Activated CD4-positive, alpha-beta T cell treated with anti-CD3 and anti-CD28 coated beads, Interleukin-2, amount 50 U/mL, for 4 hours (primary cell): ENCODE data around the gene CARHSP1.

Source experiments
- DNase-seq, 2 experiments: peaks; one replicate each; pipeline ENCODE4 v3.0.0-alpha.2; 2020

CARHSP1 gene

DNA sequence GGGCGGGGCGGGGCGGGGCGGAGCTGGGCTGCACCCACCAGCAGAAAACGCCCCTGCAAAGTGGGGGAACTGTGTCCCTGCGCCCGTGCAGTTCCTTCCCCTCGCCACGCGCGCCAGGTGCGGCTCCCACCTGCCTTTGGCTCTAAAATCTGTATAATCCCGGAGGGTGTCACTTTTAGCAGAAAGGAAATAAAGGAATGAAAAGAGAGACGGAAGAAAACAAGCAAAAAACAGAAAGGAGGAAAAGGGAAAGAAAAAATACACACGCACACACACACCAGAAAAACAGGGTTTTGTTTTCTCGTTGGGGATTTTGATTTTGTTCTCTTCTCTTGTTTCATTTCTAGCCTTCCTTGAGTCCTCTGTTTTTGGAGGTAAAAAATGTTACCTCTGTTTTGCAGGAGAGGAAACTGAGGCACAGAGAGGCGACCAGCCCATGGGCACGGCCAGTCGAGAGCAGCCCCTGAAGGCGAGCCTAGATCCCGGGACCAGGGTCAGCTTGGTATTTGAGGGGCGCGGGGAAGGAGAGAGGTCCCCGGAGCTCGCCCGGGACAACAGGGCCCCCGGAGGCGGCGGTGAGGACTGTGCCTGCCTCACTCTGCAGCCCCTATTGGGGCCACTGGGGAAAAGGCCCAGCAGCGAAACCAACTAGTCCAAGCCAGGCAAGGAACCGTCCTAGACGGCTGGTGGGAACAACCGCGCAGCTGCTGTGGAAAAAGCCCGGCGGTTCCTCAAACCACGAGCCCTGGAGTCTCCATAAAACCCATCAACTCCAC lies 594 bp upstream of the CARHSP1 start:
- no peak for DNase-seq

DNA sequence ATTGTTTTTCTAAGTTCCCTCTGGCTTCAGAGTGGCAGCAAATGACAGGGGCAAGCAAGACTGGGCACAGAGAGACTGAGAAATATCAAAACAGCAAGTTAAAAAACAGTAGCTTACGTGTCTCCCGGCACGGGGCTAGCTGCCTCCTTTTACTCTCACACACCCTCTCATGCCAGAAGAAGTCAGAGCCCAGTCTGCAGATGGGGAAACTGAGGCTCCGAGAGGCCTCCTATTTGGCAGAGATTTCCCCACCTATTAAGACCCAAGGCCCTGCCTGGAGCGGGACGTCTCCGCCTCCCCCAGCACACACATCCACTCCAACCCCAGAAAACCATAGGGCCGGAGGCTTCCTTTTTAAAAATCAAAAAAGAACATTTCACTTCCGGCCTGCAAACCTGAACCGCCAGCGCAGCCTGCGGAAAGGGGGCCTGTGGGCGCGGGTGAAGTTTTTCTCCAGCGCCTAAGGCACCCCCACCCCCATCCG lies 832 bp downstream of the CARHSP1 start:
- DNase-seq: no peak

DNA sequence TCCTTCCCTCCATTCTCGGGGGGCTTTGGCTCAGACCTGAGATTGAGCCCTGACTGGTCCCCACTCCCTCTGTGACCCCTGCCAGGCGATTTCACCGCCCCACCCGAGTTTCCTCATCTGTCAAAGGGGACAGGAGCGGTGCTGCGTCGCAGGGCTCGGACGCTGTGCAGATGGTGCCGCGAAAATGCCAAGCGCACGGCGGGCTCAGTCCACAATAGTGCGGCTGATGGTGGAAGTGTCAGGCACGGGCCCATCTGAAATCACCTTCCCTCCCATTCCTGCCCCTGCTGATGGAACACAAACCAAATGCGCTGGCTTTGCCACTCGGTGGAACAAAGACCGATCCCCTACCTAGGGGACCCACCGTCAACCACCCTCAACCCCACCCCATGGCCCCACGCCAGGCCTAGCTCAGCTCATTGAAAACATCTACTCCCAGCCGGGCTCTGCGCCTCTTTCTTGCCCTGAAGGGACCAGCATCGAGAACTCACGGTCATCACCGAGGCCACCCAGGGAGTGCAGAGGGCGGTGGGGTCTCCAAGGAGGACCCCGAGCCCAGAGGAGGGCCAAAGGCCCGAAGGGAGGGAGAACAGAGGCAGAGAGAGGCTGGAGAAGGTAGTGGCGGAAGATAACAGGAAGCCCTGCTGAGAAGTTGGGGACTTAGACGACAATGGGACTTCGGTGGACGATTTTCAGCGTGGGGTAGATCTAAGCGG lies 1.4 kb downstream of the CARHSP1 start:
- no peak for DNase-seq

DNA sequence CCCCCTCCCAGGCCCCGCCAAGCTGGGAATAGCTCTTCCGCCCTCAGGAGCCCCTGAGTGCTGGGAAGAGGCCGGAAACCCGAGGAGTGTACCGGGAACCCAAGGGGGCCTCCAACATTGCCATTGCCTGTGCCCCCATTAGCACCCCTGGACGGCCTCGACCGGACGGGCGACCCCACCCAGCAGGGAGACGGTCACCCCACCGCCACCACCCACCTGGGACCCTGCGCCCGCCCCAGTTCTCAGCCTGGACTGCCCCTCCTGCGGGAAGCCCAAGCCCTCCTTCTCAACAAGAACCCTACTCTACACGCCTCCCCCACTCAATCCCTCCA lies 2.0 kb downstream of the CARHSP1 start:
- DNase-seq: no peak

DNA sequence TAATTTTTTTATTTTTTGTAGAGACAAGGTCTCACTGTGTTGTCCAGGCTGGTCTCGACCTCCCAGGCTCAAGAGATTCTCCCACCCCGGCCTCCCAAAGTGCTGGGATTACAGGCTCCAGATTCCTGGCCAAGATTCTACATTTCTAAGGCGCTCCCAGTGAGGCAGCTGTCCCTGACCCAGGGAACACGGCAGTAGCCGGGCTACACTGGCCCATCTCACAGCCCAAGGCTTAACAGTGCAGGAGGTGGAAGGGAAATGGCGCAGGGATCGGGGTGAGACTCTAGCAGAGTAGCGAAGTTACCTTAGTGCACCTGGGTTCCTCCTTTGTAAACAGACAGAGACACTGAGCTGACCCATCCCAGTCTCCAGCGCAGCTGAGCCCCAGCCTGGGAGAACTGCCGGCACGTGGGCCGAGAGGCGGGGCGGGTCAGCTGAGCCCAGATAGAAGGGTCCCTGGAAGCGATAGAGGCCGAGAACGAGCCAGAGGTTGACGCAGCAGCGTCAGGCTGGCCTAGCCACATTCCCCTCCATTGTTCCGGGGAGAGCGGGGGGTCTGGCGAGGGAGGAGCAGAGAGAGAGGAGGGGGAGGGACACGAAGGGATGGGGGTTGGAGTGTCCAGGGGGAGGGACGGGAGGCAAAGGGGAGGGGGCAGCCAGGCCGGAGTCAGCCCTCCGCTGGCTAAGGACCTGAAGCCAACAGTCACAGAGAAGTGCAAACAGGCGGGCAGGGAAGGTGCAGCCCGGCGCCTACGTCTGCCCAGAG lies 2.5 kb downstream of the CARHSP1 start:
- no peak for DNase-seq

DNA sequence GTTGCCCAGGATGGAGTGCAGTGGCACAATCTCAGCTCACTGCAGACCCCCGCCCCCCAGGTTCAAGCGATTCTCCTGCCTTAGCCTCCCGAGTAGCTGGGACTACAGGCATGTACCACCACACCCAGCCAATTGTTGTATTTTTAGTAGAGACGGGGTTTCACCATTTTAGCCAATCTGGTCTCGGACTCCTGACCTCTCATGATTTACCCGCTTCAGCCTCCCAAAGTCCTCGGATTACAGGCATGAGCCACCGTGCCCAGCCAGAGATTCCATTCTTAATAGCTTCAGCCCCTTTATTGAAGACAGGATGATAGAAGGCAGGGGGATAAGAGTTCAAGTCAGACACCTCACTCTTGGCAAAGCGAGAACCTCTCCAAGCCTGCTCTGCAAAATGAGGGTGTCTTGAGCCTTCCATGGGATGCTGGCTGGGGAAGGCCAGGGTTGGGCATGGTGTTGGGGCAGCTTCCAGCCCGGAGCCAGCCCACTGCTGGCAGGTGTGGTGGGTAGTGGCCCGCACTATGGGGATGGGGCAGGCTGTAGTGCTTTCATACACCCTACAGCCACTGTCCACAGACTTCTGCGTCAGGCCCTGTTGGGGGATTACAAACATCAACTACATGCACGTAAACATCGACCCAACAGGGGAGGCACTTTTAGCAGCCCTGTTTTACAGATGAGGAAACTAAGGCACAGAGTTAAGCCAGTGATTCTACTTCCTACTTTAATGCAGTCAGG lies 3.5 kb downstream of the CARHSP1 start:
- no peak for DNase-seq

DNA sequence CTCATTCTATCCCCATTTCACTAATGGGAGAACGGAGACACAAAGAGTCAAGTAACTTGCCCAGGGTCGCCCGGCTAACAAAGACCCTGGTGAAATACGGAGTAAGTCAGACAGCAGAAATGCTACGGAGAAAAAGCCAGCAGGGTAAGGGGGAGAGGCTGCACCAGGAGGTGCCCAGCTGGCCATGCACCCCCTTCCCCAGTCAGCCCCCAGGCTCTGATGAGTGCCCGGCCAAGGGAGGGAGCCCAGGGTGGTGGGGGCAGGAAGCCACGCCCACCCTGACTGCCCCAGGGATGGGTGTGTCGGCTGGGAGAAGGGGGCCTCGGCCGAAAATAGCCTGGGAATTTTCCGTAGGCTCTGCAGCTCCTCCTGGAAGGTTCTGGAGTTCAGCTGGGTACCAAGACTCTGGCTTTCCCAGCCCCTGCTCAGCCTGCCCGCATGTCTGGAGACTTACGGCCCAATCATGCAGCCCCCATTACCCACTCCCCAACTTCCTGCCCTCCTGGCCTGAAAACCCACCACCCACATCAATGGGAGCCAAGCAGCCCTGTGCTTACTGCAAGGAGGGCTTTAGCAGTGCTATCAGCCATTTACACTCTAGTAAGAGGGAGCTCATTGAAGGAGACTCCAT lies 4.2 kb downstream of the CARHSP1 start:
- no peak for DNase-seq

DNA sequence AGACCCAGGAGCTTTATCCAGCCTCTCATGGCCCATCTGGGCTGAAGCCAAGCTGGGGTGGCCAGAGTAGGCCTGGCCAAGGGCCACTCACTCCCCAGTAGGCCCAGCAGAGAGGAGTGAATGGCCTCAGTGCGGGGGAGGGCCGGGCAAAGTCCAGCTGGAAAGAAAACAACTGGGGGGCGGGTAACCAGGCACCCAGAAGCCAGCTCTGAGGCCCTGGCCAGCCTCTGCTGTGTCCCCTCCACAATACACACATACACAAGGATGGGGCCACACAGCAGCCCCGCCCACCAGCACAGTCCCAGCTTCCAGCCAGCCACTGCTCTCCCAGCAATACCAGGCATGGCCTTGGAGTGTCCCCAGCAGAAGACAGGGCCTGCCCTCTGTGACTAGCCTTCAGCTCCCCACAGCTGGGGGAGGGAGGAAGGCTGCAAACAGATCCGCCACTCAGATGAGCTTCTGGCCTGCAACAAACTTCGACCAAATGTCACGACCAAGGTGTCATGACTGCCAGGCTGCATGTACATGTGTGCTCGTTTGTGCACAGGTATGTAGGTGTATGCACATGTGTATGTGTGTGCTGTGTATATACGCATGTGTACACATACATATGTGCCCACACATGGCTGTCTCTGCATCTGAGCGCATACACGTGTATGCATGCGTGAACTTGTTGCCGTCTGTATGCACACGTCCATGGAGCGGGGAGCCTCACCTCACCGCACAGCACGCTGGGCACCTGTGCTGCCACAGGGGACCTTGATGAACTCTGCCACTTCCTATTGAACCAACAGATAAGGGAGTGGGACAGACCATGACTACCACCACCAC lies 5.0 kb downstream of the CARHSP1 start:
- DNase-seq: no peak

DNA sequence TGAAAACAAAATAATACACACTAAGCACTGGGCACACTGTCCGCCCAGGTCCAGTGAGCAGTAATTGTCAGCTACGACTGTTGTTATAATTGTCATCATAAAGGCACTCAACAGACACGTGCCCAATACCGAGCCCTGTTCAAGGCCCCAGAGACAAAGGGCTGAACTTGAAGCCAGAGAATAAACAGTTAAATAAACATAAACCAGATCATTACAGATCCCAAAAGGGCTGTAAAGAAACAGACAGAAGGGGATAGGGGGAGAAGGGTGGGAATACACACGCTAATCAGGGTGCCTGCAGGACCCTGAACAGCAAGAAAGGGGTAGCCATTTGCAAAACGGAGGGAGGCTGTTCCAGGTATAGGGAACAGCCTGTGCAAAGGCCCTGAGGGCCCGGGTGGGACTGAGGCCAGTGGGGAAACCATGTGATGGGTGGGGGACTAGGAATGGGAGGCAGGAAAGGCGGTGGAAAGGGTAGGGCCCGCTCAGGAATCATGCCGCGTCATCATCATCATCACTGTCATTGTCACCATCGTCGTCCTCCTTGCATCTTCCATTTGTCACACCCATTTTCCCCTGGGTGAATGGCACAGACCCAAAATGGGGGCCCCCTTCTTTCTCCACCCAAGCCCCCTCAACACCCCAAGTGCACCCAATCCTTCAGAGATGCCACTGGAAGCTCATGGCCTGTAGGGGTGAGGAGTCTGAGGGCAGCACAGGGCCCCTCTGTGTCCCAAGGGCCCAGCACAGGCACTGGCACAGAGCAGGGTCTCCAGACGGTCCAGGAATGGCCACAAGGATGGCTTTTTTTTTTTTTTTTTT lies 6.3 kb downstream of the CARHSP1 start:
- DNase-seq: no peak

DNA sequence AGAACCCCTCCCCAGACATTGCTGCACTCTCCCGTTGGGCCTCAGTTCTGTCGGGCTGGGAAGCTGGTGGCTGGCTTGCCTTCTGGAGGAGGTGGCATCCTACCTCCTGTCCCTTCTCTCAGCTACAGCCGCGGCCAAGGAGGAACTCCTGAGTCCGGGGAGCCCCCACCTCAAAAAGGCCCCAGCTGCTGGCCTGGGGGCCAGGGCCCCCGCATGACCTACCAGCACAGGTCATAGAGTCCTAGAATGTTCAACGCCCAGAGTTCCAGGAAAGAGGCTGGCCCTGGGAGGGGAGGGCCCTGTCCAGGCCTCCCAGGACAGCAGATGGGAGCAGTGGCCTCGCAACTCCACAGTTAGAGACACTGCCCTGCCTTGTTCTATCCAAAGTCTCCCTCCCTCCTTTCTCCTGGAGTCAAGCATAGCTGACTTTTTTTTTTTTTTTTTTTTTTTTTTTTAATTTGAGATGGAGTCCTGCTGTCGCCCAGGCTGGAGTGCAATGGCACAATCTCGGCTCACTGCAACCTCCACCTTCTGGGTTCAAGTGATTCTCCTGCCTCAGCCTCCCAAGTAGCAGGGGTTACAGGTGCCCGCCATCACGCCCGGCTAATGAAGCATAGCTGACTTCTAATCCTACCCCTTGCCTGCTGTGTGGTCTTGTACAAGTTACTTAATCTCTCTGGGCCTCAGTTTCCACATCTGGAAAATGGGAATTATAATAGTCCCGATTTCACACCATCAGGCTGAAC lies 7.1 kb downstream of the CARHSP1 start:
- no peak for DNase-seq

DNA sequence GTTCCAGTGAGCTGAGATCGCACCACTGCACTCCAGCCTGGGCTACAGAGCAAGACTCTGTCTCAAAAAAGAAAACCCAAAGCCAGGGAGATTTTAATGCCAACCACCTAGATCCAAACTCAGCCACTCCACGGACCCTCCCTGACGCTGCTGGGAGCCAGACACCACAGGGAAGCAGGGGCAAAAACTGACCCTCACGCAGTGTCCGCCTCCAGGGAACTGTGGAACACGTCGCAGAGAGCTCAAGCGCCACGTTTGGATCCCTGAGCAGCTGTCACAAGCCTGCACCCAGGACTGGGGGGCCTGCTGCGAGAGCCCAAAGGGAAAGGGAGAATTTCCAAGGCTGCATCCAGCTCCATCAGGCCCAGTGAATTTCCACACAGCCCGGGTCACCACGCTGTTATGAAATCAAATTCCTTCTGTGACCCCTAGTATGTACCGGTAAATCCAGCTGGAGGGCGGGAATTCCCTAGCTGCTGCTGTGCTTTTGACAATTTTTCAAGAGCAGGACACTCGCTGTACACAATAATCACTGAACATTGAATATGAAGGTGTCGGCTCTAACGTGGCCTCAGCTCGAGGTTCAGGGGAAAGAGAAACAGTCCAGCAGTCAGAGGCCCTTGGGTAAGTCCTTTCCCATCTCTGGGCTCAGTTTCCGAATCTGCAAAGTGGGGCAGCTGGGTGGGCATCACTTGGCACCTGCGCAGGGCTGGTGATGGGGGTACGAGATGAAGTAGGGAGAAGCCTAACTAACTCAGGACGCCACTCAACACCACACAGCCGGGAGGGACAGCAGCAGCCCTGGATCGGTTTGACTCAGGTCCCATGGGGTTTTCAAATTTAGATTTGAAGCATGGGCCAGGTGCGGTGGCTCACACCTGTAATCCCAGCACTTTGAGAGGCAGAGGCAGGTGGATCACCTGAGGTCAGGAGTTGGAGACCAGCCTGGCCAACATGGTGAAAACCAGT lies 8.6 kb downstream of the CARHSP1 start:
- no peak for DNase-seq

DNA sequence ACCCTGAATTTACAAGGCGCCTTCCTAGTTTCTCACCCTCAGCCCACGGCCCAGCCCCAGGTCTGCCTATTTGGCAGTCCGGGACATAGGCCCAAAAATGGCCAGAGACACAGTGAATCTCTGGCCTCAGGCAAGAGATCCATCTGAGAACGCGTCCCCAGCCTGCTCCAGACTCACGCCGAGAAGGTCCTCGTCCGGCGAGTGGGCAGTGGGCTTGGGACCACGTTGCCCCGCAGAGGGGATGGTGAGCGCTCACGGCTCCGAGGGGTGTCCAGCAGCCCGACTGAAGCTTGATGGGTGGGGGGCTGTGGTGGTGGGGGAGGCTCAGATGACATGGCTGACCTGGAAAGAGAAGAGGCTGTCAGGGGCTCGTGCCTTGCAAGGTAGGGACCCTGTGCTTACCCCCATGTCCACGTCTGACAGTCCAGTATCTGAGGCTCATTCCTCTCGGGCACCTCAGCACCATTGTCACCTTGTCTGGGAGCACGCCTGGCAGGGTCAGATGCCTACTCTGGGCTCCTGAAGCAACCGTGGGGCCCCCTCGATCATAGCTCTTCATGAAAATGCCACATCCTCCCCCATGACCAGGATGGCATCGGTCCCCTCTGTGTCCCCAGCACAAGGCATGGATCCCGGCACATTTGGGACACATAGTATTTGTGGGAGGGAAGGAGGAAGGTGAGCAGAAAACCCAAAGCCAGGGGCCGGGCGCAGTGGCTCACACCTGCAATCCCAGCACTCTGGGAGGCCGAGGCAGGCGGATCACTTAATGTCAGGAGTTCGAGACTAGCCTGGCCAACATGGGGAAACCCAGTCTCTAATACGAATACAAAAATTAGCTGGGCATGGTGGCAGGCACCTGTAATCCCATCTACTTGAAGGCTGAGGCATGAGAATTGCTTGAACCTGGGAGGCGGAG lies 9.6 kb downstream of the CARHSP1 start:
- DNase-seq: no peak

DNA sequence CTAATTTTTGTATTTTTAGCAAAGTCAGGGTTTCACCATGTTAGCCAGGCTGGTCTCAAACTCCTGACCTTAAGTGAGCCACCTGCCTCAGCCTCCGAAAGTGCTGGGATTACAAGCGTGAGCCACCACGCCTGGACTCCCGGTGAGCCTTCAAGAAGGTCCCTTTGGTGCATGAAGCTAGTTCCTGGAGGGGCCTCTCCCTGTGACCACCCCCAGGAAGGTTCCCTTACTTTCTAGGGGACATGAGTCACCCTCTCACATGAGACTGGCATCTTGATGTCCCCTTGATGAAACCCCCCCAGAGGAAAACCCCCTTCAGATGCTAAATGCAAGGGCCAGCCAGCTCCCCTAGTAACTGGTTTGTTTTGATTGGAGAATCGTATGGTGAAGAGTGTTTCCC lies 12.8 kb downstream of the CARHSP1 start:
- no peak for DNase-seq

DNA sequence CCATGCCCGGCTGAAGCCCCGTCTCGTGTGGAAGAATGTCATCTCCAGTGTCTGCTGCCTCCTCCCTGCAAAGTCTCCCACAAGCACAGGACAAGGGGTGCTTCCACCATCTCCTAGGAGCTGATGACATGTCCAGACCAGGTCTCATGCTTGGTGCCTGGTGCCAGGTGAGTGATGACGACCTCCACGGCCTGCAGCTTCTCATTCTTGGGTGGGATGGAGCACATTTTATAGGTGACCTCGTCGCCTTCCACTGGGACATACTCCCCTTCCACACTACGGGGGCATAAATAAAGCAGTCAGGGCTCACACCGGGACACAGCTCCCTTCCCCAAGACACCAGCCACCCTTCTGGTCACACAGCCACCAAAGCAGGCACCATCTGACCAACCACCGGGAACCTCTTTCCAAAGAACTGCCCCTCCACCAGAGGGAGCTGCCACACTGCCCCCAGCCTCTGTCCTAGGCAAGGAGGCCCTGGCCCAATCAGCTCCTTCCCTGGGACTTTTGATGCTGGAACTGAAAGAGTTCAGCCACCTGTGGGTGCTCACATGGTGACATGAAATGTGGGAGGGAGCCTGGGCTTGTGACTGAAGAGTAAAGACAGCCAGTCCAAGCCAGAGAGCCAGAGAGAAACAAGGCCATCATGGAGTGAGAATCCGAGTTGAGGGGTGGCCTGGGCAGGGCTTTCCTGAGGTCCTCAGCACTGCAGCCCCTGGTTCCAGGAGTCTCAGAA lies 13.6 kb downstream of the CARHSP1 start:
- DNase-seq: no peak

DNA sequence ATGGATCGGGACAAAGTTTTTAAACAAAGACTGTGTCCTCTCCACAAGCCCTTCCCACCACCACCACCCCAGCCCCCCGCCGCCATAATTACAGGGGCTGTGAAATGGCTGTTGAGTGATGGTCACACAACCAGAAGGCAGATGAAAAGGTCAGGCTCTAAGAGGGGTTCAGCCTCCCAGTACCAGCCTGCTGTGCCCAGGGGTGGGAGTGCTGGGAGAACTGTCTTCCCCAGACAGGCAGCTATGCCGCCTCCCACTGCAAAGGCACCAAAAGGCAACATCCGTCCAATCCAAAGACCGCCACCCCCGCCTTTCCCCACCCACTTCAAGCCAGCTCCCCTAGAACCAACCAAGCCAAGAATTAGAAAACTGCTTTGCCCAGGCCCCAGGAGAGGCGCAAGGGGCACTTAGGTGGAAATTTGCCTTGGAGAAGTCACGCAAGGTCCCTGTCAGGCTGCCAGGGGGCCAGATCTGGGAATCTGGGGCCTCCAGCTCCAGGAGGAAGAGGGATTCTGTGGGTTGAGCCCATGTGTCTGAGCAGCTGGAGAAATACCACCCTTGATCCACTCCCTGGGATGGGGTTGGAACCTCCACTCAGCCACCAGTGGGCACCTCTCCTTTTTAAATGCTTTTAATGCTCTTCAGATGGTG lies 14.4 kb downstream of the CARHSP1 start:
- no peak for DNase-seq

DNA sequence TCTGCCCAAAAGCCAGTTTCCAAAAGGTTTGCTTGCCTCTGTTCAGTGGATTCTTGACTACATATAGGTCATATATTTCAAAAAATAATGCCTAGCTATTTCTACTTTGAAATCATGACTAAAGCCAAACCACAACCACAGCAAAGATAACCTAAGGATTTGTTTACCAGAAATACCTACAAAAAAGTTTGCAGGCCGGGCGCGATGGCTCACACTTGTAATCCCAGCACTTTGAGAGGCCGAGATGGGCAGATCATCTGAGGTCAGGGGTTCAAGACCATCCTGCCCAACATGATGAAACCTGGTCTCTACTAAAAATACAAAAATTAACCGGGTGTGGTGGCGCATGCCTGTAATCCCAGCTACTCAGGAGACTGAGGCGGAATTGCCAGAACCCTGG lies 15.2 kb downstream of the CARHSP1 start:
- DNase-seq: no peak
